Lung (tissue), 12 donors: ENCODE data around the gene ARHGEF7. TPM values are rescaled to one million over a fixed set of nuclear protein-coding genes. Genes with fewer than 3 reads are reported as not detected.

Experiments used
- ATAC-seq: fragments of 200-7000 bp; cut with Tn5 transposase; one replicate; pipeline ENCODE4 v1.9.1; 2020; ENCODE audit warnings: moderate number of reproducible peaks; ENCODE audit not compliant: insufficient read depth, low FRiP score
- DNase-seq, 3 donors: peaks; one replicate each; pipeline ENCODE4 v3.0.0-alpha.2; 2013 to 2017
- H3K27ac ChIP-seq, 2 donors: one replicate each; pipeline ENCODE4 v1.5.1; 2013; ENCODE audit warnings: mild to moderate bottlenecking in 2 of 2, moderate library complexity in 2 of 2, control low read depth in 1 of 2, inconsistent platforms in 1 of 2, low read depth in 1 of 2, low read length in 1 of 2
- H3K27me3 ChIP-seq, 3 donors: one replicate each; pipeline ENCODE4 v1.5.1; 2013; ENCODE audit warnings: low read length in 2 of 3; ENCODE audit not compliant: control insufficient read depth in 3 of 3, insufficient read depth in 3 of 3
- H3K36me3 ChIP-seq, 4 donors: one replicate each; pipeline ENCODE4 v1.5.1; 2013; ENCODE audit warnings: low read length in 4 of 4, mild to moderate bottlenecking in 1 of 4, moderate library complexity in 1 of 4; ENCODE audit not compliant: control insufficient read depth in 4 of 4, insufficient read depth in 4 of 4
- H3K4me1 ChIP-seq, 5 donors: one replicate each; pipeline ENCODE4 v1.5.1; 2013; ENCODE audit warnings: low read length in 5 of 5, mild to moderate bottlenecking in 2 of 5, moderate library complexity in 1 of 5; ENCODE audit not compliant: control insufficient read depth in 5 of 5, insufficient read depth in 5 of 5
- H3K4me3 ChIP-seq: one replicate; pipeline ENCODE4 v1.5.1; 2013; ENCODE audit warnings: mild to moderate bottlenecking, control low read depth, moderate library complexity
- H3K9ac ChIP-seq, 2 donors: one replicate each; pipeline ENCODE4 v1.5.1; 2013; ENCODE audit warnings: low read length in 2 of 2, control low read depth in 1 of 2; ENCODE audit not compliant: insufficient read depth in 1 of 2
- H3K9me3 ChIP-seq, 4 donors: one replicate each; pipeline ENCODE4 v1.5.1; 2013; ENCODE audit warnings: low read length in 3 of 4, mild to moderate bottlenecking in 1 of 4, moderate library complexity in 1 of 4; ENCODE audit not compliant: control insufficient read depth in 4 of 4, insufficient read depth in 3 of 4
- CTCF ChIP-seq: IDR thresholded peaks from 2 replicates; pipeline ENCODE4 v1.5.1; 2012; ENCODE audit warnings: mild to moderate bottlenecking; ENCODE audit errors: control extremely low read depth, extremely low read depth
- WGBS, 2 donors: extraction: QIAGEN DNeasy Blood & Tissue Kit; methylation state at CpG; one replicate each; pipeline ENCODE4 v1.1.7; 2013; 5-methylcytosine and 5-hydroxymethylcytosine counted together
- polyA plus RNA-seq, 2 donors: library from polyadenylated mRNA; stranded (reverse); fragments of 200-250 nt; gene quantifications; one replicate each; pipeline ENCODE4 v1.2.1, GENCODE V29; 2013
- total RNA-seq, 2 donors: library from RNA; depleted of rRNA in 1 of 2; stranded (reverse); fragments of >200 nt in 1 of 2; gene quantifications; one replicate each; pipeline ENCODE4 v1.2.1, GENCODE V29; 2014 to 2021
- donor health status: control.
- donor health status: control.
- donor health status: Bipolar disorder and iron deficiency.
- donor health status: healthy.
- donor health status: DM: yes; HTN: yes; CAD: no.

ARHGEF7 gene
- total and polyA plus RNA-seq, 4 donors, result 20.9 to 143 (median 37.8) TPM

- peaks cover 36 to 60% (median 50%) of the 10 kb centered on the region in 4 donors for H3K36me3 ChIP-seq
- ATAC-seq, result no peak
- WGBS, 2 donors, result 93 to 94% methylated on average over 7 of the region's 7 CpGs
These were observed 173.2 kb downstream of the ARHGEF7 start for GRCh38 chr13:111288276-111288675.

GRCh38 chr13:111289251-111289650 lies 174.1 kb downstream of the ARHGEF7 start:
- Histone ChIP-seq H3K36me3 (peaks cover 37 to 53% (median 47%) of the 10 kb centered on the region in 4 donors), H3K4me1 (no peaks in the 10 kb centered on the region), H3K9me3 (no peaks in the 10 kb centered on the region), H3K27me3 (no peaks in the 10 kb centered on the region), H3K9ac (no peak overlapping the region), H3K27ac (no peak overlapping the region), H3K4me3 (no peak overlapping the region)
- no peak for ATAC-seq
- WGBS, 2 donors, result 95 to 96% methylated on average over 11 of the region's 11 CpGs
- no peak for TF ChIP-seq CTCF
- no peak for DNase-seq

More at GRCh38 chr13:111288276-111288675, 173.2 kb downstream of the ARHGEF7 start:
- Histone ChIP-seq H3K4me3 (no peak overlapping the region), H3K4me1 (no peaks in the 10 kb centered on the region), H3K9ac (no peak overlapping the region), H3K27me3 (no peaks in the 10 kb centered on the region), H3K9me3 (no peaks in the 10 kb centered on the region), H3K27ac (no peak overlapping the region)
- no peak for DNase-seq
- no peak for TF ChIP-seq CTCF

- DNase-seq (no peak), ATAC-seq (no peak)
- no peak for TF ChIP-seq CTCF
- Histone ChIP-seq H3K4me3 (no peak overlapping the region), H3K9ac (no peak overlapping the region), H3K27me3 (no peaks in the 10 kb centered on the region), H3K27ac (no peak overlapping the region), H3K4me1 (no peaks in the 10 kb centered on the region), H3K9me3 (no peaks in the 10 kb centered on the region), H3K36me3 (peaks cover 33 to 38% (median 36%) of the 10 kb centered on the region in 4 donors)
- 95 to 96% methylated on average over 14 of the region's 14 CpGs for WGBS, 2 donors
These were observed 176.8 kb downstream of the ARHGEF7 start for GRCh38 chr13:111291908-111292307.

GRCh38 chr13:111292710-111293485 lies 177.8 kb downstream of the ARHGEF7 start:
- Histone ChIP-seq H3K27ac (no peak overlapping the region), H3K4me1 (no peaks in the 10 kb centered on the region), H3K4me3 (no peak overlapping the region), H3K27me3 (no peaks in the 10 kb centered on the region), H3K9me3 (no peaks in the 10 kb centered on the region), H3K9ac (no peak overlapping the region), H3K36me3 (peaks cover 30 to 33% (median 31%) of the 10 kb centered on the region in 4 donors)
- no peak for DNase-seq
- 97 to 98% methylated on average over 13 of the region's 13 CpGs for WGBS, 2 donors
- TF ChIP-seq CTCF, result no peak
- no peak for ATAC-seq
